ENCODE results near the gene SYPL1.

- no peak for TF ChIP-seq POLR2AphosphoS5 (IDR thresholded peaks at IDR 0.05; ENCODE audit: borderline replicate concordance, low read depth, low read length)
- no peak for TF ChIP-seq EZH2 (IDR thresholded peaks at IDR 0.05)
- TF ChIP-seq FOXP2 (optimal IDR thresholded peaks at IDR 0.05; ENCODE audit: control extremely low read depth, extremely low read length, insufficient read depth): no peak
Measured at GRCh38 chr7:106062006-106062405, 50.1 kb downstream of the SYPL1 start.
